HG03135 (cell line): ENCODE measurements around the gene UBE2O.

Experiments
- ATAC-seq: cut with Tn5 transposase; IDR thresholded peaks from one replicate; pipeline ENCODE4 v1.9.1; 2021; ENCODE audit warnings: mild to moderate bottlenecking, moderate library complexity; ENCODE audit not compliant: unreplicated experiment

UBE2O gene

GRCh38 chr17:76487451-76488192, 34.7 kb upstream of the UBE2O start:
- ATAC-seq, result no peak

GRCh38 chr17:76485569-76485968, 32.6 kb upstream of the UBE2O start:
- ATAC-seq, result no peak

DNA sequence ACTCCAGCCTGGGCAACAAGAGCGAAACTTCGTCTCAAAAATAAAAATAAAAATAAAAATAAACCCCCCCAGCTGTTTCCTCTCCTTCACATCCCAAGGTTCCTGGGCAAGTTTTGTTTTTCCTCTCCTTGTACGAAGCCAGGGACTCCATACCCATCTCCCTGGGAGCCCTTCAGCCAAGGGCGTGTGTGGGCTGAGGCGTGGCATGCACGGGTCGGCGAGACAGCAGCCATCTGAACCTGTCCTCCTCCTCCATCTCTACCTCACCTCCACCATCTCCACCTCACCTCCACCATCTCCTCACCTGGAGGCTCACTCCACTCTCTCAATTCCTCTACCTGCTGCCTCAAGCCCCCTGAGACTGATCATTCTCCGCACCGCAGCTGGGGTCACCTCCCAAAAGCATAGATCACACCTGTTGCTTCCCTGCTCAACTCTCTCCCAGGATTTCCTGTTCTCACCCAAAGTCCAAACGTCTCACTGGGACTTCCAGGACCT, 31.3 kb upstream of the UBE2O start:
- no peak for ATAC-seq

GRCh38 chr17:76481071-76481655, 28.2 kb upstream of the UBE2O start:
- ATAC-seq, result peak; percentile 54

GRCh38 chr17:76480632-76481031, 27.7 kb upstream of the UBE2O start:
- peak; percentile 10 for ATAC-seq

DNA sequence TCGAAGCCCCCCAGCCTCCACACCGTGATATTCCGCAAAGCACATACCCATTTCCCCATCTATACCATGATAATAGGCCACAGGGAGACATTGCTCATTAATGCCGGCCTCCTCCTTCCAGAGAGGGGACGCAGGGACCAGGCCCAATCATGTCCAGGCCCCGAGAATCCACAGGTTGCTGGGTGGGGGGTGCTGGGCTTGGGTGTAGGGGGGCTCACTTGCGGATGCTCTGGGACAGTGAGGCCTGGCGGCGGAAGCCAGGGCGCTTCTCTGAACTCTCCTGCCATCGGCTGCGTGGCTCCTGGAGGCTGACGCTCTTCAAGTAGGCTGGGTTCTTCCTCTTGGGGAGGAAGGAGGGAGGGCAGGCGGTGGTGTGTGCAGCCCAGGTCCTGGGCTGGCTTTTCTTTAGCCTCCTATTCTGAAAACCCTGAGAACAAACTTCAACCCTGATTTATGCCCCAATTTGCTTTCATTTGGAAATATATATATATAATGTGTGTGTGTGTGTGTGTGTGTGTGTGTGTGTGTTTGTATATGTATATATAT, 26.6 kb upstream of the UBE2O start:
- no peak for ATAC-seq

DNA sequence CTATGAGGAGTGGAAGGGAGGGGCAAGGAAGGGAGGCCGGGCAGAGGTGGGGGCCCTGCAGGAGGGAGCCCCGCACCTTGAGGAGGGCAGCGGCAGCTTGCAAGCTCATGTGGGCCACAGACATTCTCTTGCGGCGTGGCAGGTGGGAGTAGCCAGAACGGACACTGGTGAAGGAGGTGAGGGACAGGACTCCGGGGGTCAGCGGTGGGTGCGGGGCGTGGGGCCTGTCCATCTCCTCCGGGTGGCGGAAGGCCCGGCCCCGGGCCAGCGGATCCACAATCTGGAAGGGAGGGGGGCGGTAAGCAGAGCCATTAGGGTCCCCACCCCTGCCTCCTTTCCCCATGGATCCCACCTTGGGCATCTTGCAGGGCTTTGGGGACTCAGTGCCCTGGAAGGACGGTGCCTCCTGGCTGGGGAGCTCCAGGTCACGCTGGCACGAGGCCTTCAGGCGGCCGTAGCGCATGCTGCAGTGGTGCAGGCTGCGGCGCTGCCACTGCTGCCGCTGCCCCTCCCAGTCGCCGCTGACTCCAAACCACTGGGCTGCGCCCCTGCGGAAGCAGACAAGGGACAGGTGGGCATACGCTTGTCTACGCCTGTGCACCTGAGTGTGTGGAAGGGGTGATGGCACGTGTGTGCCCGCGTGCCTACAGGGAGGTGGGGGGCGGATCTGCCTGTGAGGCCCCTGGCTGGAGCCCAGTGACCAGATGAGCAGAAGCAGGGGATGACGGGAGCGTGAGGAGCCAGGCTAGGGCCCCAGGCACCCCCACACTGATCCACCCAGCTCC, 26.0 kb upstream of the UBE2O start:
- no peak for ATAC-seq

DNA sequence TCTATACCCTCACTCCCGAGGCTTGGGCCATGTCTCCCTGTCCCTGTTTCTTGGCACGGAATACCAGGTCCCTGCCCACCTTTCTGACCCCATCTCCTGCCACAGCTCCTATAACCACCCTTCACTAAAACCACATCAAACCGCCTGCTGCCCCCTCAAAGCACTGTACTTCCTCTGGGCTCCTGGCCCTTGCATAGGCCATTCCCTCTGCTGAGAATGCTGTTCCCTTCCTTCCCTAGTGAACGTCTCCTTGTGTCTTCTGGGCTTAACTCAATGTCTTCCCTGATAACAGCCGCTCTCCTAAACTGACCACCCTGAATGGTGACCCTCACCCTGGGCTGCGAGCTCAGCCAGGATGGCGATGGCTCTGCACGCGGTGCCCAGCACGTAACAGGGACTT, 25.1 kb upstream of the UBE2O start:
- ATAC-seq, result no peak

DNA sequence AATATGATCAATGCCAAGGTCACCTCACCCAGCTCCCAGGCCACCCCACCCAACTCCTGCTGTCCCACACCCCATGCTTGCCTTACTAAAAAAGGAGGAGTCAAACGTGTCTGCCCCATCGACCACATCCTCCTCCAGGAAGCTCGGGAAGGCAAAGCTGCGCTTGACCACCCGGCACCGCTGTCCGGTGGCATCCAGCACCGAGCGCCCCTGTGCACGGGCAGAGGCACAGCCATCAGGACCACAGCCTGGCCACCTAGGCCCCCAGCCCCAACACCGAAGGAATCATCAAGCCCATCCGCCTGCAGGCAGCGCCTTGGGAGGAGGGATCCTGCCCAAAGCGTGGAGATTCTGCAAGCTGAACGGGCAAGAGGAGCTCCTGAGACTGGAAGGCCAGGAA, 24.6 kb upstream of the UBE2O start:
- no peak for ATAC-seq

GRCh38 chr17:76476736-76477135, 23.8 kb upstream of the UBE2O start:
- no peak for ATAC-seq

DNA sequence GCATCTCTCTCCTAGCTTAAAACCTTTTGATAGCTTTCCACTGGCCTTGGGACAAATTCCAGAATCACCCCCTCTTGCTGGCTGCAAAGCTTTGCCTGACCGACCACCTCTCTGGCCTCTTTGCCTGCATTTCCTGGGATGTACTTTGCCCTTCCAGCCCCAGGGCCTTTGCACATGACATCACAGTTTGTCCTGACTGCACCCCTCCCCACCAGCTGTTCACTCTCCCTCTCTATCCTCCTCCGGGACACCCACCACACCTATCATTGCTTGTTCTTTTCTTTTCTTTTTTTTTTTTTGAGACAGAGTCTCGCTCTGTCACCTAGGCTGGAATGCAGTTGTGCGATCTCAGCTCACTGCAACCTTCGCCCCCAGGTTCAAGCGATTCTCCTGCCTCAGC, 22.4 kb upstream of the UBE2O start:
- ATAC-seq, result no peak

- ATAC-seq, result no peak
These were observed 21.9 kb upstream of the UBE2O start for GRCh38 chr17:76474894-76475293.

- no peak for ATAC-seq
These were observed 21.3 kb upstream of the UBE2O start for GRCh38 chr17:76474238-76474637.

GRCh38 chr17:76473541-76473985, 20.6 kb upstream of the UBE2O start:
- no peak for ATAC-seq

- ATAC-seq, result no peak
These were observed 19.8 kb upstream of the UBE2O start for GRCh38 chr17:76472726-76473125.

- no peak for ATAC-seq
These were observed 19.3 kb upstream of the UBE2O start for GRCh38 chr17:76472258-76472645.

GRCh38 chr17:76471498-76472257, 18.7 kb upstream of the UBE2O start:
- no peak for ATAC-seq

DNA sequence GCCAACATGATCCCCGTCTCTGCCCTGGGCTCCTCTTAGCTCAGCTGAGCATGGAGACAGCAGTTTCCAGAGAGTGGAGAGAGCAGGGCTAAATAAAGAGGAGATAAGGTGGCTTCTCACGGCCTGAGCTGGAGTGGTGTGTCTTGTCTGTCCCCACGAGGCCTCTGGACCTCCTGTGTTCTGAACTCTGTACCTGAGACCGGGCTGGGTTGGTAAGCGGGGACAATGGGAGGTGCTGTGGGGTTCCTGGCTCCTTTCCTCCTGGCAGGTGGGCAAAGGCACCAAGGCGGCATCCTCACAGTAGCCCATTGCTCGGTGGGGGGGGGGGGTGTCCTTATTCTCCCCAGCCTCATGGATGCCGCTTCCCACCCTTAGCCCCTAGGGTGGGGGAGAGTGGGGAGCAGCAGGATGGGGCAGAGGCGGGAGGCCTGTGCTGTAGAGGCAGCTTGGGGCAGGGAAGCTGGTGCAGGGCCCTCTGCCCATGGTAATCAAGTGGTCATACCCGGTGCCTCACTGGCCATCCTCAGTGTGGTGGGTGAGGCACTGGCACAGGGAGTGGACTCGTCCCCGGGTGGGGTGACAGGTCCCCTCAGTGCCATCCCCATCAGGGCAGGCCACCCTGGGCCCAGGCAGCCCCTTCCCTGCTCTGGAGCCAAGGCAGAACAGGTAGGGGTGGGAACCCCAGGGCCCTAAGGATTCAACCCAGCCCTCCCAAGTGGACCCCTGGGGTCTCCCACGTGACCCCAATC, 17.2 kb upstream of the UBE2O start:
- ATAC-seq, result no peak

DNA sequence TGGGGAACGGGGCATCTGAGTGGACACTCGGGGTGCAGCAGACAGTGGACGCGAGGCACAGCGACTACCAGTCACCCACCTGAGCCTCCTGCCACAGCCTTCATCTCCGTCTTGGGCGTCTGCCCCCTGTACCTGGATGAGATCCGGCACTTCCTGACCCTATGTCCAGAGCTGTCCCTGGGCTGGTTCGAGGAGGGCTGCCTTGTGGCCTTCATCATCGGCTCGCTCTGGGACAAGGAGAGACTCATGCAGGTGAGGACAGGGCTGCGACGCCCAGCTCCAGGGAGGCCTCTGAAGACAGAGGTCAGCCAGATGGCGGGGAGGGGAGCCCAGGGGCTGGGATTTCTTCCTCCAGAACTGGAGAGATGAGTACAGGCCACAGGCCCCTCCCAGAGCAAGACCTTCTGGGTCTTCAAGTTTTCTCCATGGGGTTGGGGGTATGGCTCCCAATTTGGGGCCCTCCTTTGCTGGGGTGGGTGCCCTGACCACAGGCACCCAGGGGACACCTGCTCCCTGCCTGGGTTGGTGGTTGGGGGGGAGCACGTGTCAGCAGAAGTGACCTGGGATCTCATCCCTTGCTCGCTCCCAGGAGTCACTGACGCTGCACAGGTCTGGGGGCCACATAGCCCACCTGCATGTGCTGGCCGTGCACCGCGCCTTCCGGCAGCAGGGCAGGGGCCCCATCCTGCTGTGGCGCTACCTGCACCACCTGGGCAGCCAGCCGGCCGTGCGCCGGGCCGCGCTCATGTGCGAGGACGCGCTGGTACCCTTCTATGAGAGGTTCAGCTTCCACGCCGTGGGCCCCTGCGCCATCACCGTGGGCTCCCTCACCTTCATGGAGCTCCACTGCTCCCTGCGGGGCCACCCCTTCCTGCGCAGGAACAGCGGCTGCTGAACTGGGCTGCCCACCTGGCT, 16.4 kb upstream of the UBE2O start:
- no peak for ATAC-seq
